H9 (cell line): ENCODE results near the gene CD247. TPM values are rescaled to one million over a fixed set of nuclear protein-coding genes. Genes with fewer than 3 reads are reported as not detected.

ENCODE experiments used
- DNase-seq: peaks from one replicate; pipeline ENCODE4 v3.0.0-alpha.2; 2017
- H2AFZ ChIP-seq: one replicate; pipeline ENCODE4 v1.6.1; 2013; ENCODE audit warnings: mild to moderate bottlenecking, low read length, control low read depth, moderate library complexity
- H2AK5ac ChIP-seq: 2 replicates; pipeline ENCODE4 v1.6.1; 2013; ENCODE audit warnings: low read length, control low read depth, mixed read lengths; ENCODE audit not compliant: insufficient read length
- H2BK120ac ChIP-seq: one replicate; pipeline ENCODE4 v1.6.1; 2013; ENCODE audit warnings: low read depth, mild to moderate bottlenecking, low read length, control low read depth, inconsistent platforms; ENCODE audit not compliant: poor library complexity, severe bottlenecking
- H2BK12ac ChIP-seq: 2 replicates; pipeline ENCODE4 v1.6.1; 2013; ENCODE audit warnings: low read length, control low read depth, mixed read lengths, low read depth; ENCODE audit not compliant: insufficient read length
- H2BK15ac ChIP-seq: 2 replicates; pipeline ENCODE4 v1.6.1; 2013; ENCODE audit warnings: low read depth, low read length, control low read depth
- H2BK20ac ChIP-seq: one replicate; pipeline ENCODE4 v1.6.1; 2013; ENCODE audit warnings: low read depth, mild to moderate bottlenecking, low read length, control low read depth, inconsistent platforms; ENCODE audit not compliant: poor library complexity, severe bottlenecking
- H2BK5ac ChIP-seq: 2 replicates; pipeline ENCODE4 v1.6.1; 2013; ENCODE audit warnings: low read length, control low read depth, mixed read lengths; ENCODE audit not compliant: insufficient read length
- H3K14ac ChIP-seq: 2 replicates; pipeline ENCODE4 v1.6.1; 2013; ENCODE audit warnings: low read length, control low read depth; ENCODE audit not compliant: insufficient read depth
- H3K18ac ChIP-seq: 2 replicates; pipeline ENCODE4 v1.6.1; 2013; ENCODE audit warnings: low read depth, mild to moderate bottlenecking, mixed read lengths, low read length, control low read depth; ENCODE audit not compliant: insufficient read length
- H3K23ac ChIP-seq: 2 replicates; pipeline ENCODE4 v1.6.1; 2013; ENCODE audit warnings: low read length, control low read depth, mixed read lengths, low read depth; ENCODE audit not compliant: insufficient read length
- H3K23me2 ChIP-seq: 2 replicates; pipeline ENCODE4 v1.6.1; 2013; ENCODE audit warnings: low read depth, mild to moderate bottlenecking, mixed read lengths, low read length, control low read depth; ENCODE audit not compliant: insufficient read length, poor library complexity, severe bottlenecking
- H3K27ac ChIP-seq: 2 replicates; pipeline ENCODE4 v1.5.1; 2013; ENCODE audit warnings: low read length, control low read depth, mixed read lengths, low read depth; ENCODE audit not compliant: insufficient read length
- H3K27me3 ChIP-seq: 2 replicates; pipeline ENCODE4 v1.6.1; 2013; ENCODE audit warnings: low read length, control low read depth, inconsistent platforms; ENCODE audit not compliant: insufficient read depth
- H3K4ac ChIP-seq: 2 replicates; pipeline ENCODE4 v1.6.1; 2013; ENCODE audit warnings: low read depth, mild to moderate bottlenecking, control low read depth, inconsistent platforms, low read length, moderate library complexity
- H3K4me1 ChIP-seq: 2 replicates; pipeline ENCODE4 v1.6.1; 2013; ENCODE audit warnings: low read length, control low read depth, inconsistent platforms; ENCODE audit not compliant: insufficient read depth
- H3K4me2 ChIP-seq: 2 replicates; pipeline ENCODE4 v1.6.1; 2013; ENCODE audit warnings: low read length, control low read depth, mixed read lengths; ENCODE audit not compliant: insufficient read length, insufficient read depth
- H3K56ac ChIP-seq: 2 replicates; pipeline ENCODE4 v1.6.1; 2013; ENCODE audit warnings: low read depth, mild to moderate bottlenecking, mixed read lengths, low read length, control low read depth; ENCODE audit not compliant: insufficient read length
- H3K79me1 ChIP-seq: 2 replicates; pipeline ENCODE4 v1.6.1; 2013; ENCODE audit warnings: low read depth, mild to moderate bottlenecking, moderate library complexity, low read length, control low read depth, inconsistent platforms; ENCODE audit not compliant: insufficient read depth, poor library complexity, severe bottlenecking
- H3K79me2 ChIP-seq: 2 replicates; pipeline ENCODE4 v1.6.1; 2013; ENCODE audit warnings: low read length, control low read depth, inconsistent platforms; ENCODE audit not compliant: insufficient read depth
- H3K9ac ChIP-seq: 2 replicates; pipeline ENCODE4 v1.6.1; 2013; ENCODE audit warnings: low read length, control low read depth, mixed read lengths; ENCODE audit not compliant: insufficient read length; ENCODE audit errors: extremely low read depth
- H3K9me3 ChIP-seq: one replicate; pipeline ENCODE4 v1.6.1; 2013; ENCODE audit warnings: low read depth, low read length, inconsistent platforms; ENCODE audit not compliant: control insufficient read depth
- H3T11ph ChIP-seq: one replicate; pipeline ENCODE4 v1.6.1; 2013; ENCODE audit warnings: mild to moderate bottlenecking, low read length, control low read depth, inconsistent platforms
- H4K20me1 ChIP-seq: one replicate; pipeline ENCODE4 v1.6.1; 2013; ENCODE audit not compliant: control insufficient read depth, insufficient read length, insufficient read depth
- H4K5ac ChIP-seq: 2 replicates; pipeline ENCODE4 v1.6.1; 2013; ENCODE audit warnings: low read depth, mild to moderate bottlenecking, mixed read lengths, low read length, control low read depth; ENCODE audit not compliant: insufficient read length
- H4K8ac ChIP-seq: replicated peaks from 2 replicates; pipeline ENCODE4 v1.6.1; 2013; ENCODE audit warnings: low read length, control low read depth, mixed read lengths, low read depth; ENCODE audit not compliant: insufficient read length
- H4K91ac ChIP-seq: 2 replicates; pipeline ENCODE4 v1.6.1; 2013; ENCODE audit warnings: low read depth, mild to moderate bottlenecking, moderate library complexity, mixed read lengths, low read length, control low read depth; ENCODE audit not compliant: insufficient read length
- H3K27ac Mint-ChIP-seq, 3 experiments: 2 replicates in 2 of 3; 3 replicates in 1 of 3; pipeline ENCODE4 v1.8.0; 2020 to 2021; ENCODE audit warnings: mixed read lengths in 3 of 3, mild to moderate bottlenecking in 1 of 3, moderate library complexity in 1 of 3
- H3K27me3 Mint-ChIP-seq: 2 replicates; pipeline ENCODE4 v1.8.0; 2021; ENCODE audit warnings: low read depth, mild to moderate bottlenecking, moderate library complexity, mixed read lengths
- H3K36me3 Mint-ChIP-seq, 3 experiments: 2 replicates in 2 of 3; 3 replicates in 1 of 3; pipeline ENCODE4 v1.8.0; 2020 to 2021; ENCODE audit warnings: low read depth in 3 of 3, mixed read lengths in 3 of 3; ENCODE audit not compliant: insufficient read depth in 1 of 3
- H3K4me1 Mint-ChIP-seq, 2 experiments: 2 replicates each; pipeline ENCODE4 v1.8.0; 2020; ENCODE audit warnings: mixed read lengths in 2 of 2
- H3K4me3 Mint-ChIP-seq, 2 experiments: 2 replicates in 1 of 2; 3 replicates in 1 of 2; pipeline ENCODE4 v1.8.0; 2020 to 2021; ENCODE audit warnings: mild to moderate bottlenecking in 2 of 2, mixed read lengths in 2 of 2, moderate library complexity in 1 of 2
- H3K9me3 Mint-ChIP-seq, 2 experiments: 2 replicates in 1 of 2; 3 replicates in 1 of 2; pipeline ENCODE4 v1.8.0; 2020; ENCODE audit warnings: mild to moderate bottlenecking in 2 of 2, mixed read lengths in 2 of 2, moderate library complexity in 1 of 2
- WGBS: extraction: QIAGEN DNeasy Blood & Tissue Kit; methylation state at CpG from one replicate; pipeline ENCODE4 v1.1.7; 2013; ENCODE audit warnings: missing lambda C conversion rate, low lambda C conversion rate, mixed read lengths; ENCODE audit not compliant: insufficient read length; ENCODE audit errors: extremely low coverage; 5-methylcytosine and 5-hydroxymethylcytosine counted together
- total RNA-seq: library from RNA; stranded (reverse); gene quantifications from 2 replicates; pipeline ENCODE4 v1.2.1, GENCODE V29; 2021
- TF ChIP-seq, protein P1 (sequence below): fragments of 200-600 bp; sonication (generic); conservative IDR thresholded peaks from 3 replicates; pipeline ENCODE4 v1.8.0; 2021; ENCODE audit warnings: antibody characterized with exemption, mild to moderate bottlenecking

The CD247 gene
- total RNA-seq, 1 experiment from 2014 or later, result 1.2 TPM

DNA sequence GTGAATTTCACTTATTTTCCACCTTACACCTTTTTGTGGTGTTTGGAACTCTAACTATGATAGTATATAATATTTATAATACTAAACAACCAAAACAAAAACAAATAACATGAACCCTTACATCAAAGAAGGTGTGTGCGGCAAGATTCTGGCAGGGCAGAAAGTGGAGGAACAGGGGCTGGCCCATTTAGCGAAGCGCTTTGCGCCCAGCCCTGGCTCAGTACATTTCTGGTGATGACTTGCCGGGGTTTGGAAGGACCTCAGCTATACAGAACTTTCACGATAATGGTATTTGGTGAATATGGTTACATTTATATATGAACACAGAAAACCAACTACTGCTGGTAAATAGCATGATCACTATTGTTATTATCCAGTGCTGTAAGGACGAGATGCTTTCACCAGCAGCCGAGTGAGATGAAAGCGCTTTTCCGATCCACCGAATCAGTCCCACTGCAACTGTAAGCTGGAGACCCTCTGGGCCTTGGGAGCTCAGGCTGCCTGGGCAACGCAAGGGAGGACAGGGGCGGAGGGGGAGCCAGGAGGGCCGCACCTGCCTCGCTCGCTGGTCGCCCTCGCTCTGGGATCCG, 63.9 kb downstream of the CD247 start:
- Histone ChIP-seq H4K8ac (no peak overlapping the region), H3K79me2 (no peaks in the 10 kb centered on the region), H4K20me1 (no peaks in the 10 kb centered on the region), H3K9me3 (no peaks in the 10 kb centered on the region), H3K9ac (peak overlapping the region; percentile 18), H2BK15ac (no peak overlapping the region), H3K79me1 (no peaks in the 10 kb centered on the region), H3K4me1 (no peaks in the 10 kb centered on the region; the same call in 1 of the 2 replicates), H2BK12ac (no peak overlapping the region), H3K4ac (no peak overlapping the region), H3K18ac (peak overlapping the region; percentile 21), H3K23me2 (peaks cover 8% of the 10 kb centered on the region), H4K91ac (no peak overlapping the region), H3K4me2 (peak overlapping the region; percentile 80), H2AK5ac (no peak overlapping the region), H3K23ac (no peak overlapping the region), H2BK20ac (no peak overlapping the region), H2AFZ (no peak overlapping the region), H3K56ac (no peak overlapping the region), H3K27me3 (peaks cover 8% of the 10 kb centered on the region; the same call in 1 of the 2 replicates), H3K27ac (no peak overlapping the region), H4K5ac (no peak overlapping the region), H3K14ac (no peak overlapping the region; the same call in 1 of the 2 replicates), H3T11ph (no peak overlapping the region), H2BK5ac (no peak overlapping the region), H2BK120ac (no peak overlapping the region)
- Mint-ChIP-seq H3K9me3 (no peaks in the 10 kb centered on the region), H3K27me3 (peaks cover 52% of the 10 kb centered on the region), H3K27ac (no peak overlapping the region), H3K4me3 (peak overlapping the region; percentile 53 to 76), H3K36me3 (no peaks in the 10 kb centered on the region; a peak in 1 of 7 replicates), H3K4me1 (peaks cover 27 to 30% of the 10 kb centered on the region in 2 experiments)
- TF ChIP-seq, protein P1, sequence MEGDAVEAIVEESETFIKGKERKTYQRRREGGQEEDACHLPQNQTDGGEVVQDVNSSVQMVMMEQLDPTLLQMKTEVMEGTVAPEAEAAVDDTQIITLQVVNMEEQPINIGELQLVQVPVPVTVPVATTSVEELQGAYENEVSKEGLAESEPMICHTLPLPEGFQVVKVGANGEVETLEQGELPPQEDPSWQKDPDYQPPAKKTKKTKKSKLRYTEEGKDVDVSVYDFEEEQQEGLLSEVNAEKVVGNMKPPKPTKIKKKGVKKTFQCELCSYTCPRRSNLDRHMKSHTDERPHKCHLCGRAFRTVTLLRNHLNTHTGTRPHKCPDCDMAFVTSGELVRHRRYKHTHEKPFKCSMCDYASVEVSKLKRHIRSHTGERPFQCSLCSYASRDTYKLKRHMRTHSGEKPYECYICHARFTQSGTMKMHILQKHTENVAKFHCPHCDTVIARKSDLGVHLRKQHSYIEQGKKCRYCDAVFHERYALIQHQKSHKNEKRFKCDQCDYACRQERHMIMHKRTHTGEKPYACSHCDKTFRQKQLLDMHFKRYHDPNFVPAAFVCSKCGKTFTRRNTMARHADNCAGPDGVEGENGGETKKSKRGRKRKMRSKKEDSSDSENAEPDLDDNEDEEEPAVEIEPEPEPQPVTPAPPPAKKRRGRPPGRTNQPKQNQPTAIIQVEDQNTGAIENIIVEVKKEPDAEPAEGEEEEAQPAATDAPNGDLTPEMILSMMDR, result no peak
- no peak for DNase-seq
- WGBS, result no CpG with 5 or more reads among the region's 19 CpGs
